Upper lobe of left lung (tissue), 4 donors: ENCODE results near the gene PTPRD.

Experiments used
- EP300 ChIP-seq, 4 donors: sonication (generic); formaldehyde crosslinking; IDR thresholded peaks; one replicate each; pipeline ENCODE4 v1.5.1; 2017; ENCODE audit warnings: antibody characterized with exemption in 4 of 4, control low read depth in 2 of 4
- POLR2A ChIP-seq, 4 donors: fragments of 450-650 bp; IDR thresholded peaks; one replicate each; pipeline ENCODE4 v1.5.1; 2016 to 2017; ENCODE audit warnings: antibody characterized with exemption in 4 of 4, mild to moderate bottlenecking in 2 of 4
- POLR2AphosphoS5 ChIP-seq, 2 donors: sonication (generic); formaldehyde crosslinking; IDR thresholded peaks; one replicate each; pipeline ENCODE4 v1.5.1; 2017; ENCODE audit warnings: antibody characterized with exemption in 2 of 2
- TF ChIP-seq, protein P1 (sequence below), 6 experiments: fragments of 450-650 bp in 4 of 6; fragments of 200-600 bp in 2 of 6; sonication (generic) in 2 of 6; IDR thresholded peaks; one replicate each; pipeline ENCODE4 v1.5.1; 2016 to 2019; ENCODE audit warnings: antibody characterized with exemption in 6 of 6

DNA sequence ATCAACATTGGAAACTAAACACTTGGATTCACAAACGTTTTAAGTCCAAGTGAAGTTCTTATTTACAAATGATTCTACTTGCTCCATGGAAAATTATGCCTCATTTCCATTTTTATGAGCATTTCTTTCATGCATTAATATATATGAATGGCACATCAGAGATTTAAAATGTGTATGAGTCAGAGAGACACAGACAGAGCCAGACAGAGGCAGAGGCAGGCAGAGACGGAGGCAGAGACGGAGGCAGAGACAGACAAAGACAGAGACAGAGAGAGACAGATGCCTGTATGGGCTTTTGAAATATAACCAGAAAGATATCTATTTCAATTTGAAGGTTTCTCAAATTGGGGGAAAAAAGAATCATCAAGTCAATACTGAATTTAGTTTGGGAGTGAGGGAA, 649.0 kb downstream of the PTPRD start:
- TF ChIP-seq, protein P1, sequence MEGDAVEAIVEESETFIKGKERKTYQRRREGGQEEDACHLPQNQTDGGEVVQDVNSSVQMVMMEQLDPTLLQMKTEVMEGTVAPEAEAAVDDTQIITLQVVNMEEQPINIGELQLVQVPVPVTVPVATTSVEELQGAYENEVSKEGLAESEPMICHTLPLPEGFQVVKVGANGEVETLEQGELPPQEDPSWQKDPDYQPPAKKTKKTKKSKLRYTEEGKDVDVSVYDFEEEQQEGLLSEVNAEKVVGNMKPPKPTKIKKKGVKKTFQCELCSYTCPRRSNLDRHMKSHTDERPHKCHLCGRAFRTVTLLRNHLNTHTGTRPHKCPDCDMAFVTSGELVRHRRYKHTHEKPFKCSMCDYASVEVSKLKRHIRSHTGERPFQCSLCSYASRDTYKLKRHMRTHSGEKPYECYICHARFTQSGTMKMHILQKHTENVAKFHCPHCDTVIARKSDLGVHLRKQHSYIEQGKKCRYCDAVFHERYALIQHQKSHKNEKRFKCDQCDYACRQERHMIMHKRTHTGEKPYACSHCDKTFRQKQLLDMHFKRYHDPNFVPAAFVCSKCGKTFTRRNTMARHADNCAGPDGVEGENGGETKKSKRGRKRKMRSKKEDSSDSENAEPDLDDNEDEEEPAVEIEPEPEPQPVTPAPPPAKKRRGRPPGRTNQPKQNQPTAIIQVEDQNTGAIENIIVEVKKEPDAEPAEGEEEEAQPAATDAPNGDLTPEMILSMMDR (IDR thresholded peaks at IDR 0.05) = no peak
- no peak for TF ChIP-seq POLR2A (IDR thresholded peaks at IDR 0.05)
- no peak for TF ChIP-seq EP300 (IDR thresholded peaks at IDR 0.05)
- no peak for TF ChIP-seq POLR2AphosphoS5 (IDR thresholded peaks at IDR 0.05)
